HG03460 (cell line): ENCODE results near the gene NDUFB11.

ENCODE experiments used
- ATAC-seq: cut with Tn5 transposase; IDR thresholded peaks from one replicate; pipeline ENCODE4 v1.9.1; 2021; ENCODE audit not compliant: unreplicated experiment

Gene NDUFB11

DNA sequence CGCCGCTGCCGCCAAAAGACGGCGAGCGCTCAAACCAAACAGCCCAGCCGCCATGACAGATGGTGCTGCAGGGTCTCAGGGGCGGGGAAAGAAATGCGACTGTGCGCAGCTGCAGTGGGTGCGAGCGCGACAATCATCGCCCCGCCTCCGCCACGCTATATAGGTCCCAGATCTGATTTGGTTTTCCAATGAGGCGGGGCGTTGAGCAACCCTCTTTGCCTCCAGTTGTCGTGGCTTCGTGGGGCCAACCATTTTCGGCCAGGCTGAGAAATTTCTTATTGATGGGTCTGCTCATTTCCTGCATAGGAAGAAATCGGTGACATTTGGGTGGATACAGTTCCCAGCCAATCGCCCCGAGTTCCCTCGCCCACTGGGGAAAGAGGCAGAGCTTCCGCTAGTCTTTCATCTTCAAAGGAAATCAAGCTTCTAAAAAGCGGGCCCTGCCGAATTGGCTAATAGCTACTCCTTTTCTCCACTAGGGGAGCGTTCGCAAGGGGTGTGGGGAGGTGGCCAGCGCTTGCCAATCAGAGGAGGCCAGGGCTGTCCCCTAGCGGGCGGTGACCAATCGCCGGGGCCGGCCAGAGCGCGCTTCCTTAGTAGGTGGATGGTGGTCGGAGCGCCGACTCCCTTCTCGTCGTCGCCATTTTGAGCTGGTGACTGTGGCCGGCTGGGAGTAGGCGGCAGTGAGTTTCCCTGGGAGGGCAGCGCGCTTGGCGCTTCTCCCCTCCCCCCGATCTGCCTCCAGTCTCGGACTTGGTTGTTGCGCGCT, at the start of gene NDUFB11, which contains the start of gene RBM10:
NDUFB11 (minus strand) TSS at position 77 of the 769 bp plus-strand sequence; CDS start at position 54, 23 bp downstream.
RBM10 (plus strand) TSS at position 596 of the 769 bp plus-strand sequence. CDS start 2,261 bp downstream, outside the sequence.
- peak; percentile 89 for ATAC-seq

DNA sequence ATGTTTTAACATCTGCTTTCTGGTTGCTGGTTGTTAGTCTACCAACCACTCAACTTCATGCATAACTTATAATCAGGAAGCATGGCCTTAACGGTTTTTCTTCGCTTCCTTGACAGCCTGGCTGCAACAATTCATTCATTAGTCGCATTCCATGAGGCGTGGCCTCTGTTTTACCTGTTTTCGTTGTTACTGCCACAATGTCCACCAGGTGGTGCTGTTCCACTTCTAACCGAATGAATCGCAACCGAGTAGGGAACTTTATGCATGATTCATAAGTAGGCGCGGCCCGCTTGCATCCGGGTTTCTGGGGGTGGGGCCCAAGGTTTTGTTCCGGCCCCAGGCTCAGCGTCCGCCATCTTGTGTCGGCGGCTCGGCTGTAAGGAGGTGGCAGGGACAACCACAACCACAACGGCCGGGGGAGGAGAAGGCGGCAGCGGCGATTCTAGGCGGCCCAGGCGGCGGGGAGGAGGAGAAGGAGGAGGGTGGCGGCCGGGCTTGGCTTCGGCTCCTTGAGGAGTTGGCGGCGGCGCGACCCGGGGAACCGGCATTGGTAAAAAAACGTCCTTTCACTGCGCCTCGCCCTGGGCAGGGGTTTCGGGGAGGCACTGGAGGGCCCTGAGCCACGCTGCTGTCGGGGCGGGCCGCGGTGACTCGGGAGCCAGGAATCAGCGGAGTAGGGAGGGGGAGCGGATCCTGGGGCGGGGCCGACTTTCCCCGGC, 49.1 kb upstream of the NDUFB11 start, which contains the start of gene UBA1:
UBA1 (plus strand) TSS at position 355 of the 719 bp plus-strand sequence. CDS start 4,974 bp downstream, outside the sequence.
- peak; percentile 47 for ATAC-seq

DNA sequence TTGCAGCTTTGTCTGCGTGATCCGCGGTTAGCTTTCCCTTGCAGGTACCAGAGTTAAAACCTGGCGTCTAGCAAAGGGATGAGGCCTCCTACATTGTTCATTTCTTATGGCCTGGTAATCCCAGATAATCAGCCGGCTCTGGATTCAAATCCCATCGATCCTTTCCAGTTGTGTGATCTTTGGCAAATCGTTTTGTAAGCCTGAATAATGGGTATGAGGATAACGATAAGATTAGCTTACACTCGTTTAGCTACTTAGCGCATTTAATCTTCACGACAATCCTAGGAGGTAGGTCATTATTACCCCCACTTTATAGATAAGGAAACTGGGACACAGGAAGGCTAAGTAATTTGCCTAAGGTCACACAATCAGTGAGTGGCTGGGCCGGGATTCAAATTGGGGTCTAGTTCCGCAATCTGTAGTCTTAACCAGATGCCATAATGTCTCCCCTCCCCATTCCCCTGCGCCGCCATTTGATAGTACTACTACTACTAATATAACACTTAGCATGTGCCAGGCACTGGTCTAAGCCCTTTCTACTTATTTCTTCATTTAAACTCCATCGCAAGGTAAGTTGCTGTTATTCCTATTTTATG, 47.4 kb upstream of the NDUFB11 start:
- no peak for ATAC-seq

DNA sequence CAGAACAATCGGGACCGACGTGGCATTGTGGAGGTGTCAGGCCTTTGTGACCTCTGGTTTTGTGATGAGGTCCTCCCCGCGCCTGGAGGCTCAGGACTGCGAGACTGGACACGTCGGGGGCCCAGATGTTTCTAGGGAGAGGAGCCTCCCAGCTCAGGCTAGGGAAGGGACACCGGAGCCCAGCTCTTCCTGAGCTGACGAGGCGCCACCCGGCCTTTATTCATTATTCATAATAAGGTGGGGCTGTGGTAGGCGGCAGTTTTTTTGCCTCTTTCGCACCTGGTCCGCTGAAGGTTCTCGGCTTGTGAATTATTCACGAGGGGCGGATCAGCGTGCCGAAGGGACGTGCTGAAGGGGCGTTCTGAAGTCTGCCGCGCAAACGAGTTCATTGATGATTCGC, 46.8 kb upstream of the NDUFB11 start:
- ATAC-seq, result no peak

DNA sequence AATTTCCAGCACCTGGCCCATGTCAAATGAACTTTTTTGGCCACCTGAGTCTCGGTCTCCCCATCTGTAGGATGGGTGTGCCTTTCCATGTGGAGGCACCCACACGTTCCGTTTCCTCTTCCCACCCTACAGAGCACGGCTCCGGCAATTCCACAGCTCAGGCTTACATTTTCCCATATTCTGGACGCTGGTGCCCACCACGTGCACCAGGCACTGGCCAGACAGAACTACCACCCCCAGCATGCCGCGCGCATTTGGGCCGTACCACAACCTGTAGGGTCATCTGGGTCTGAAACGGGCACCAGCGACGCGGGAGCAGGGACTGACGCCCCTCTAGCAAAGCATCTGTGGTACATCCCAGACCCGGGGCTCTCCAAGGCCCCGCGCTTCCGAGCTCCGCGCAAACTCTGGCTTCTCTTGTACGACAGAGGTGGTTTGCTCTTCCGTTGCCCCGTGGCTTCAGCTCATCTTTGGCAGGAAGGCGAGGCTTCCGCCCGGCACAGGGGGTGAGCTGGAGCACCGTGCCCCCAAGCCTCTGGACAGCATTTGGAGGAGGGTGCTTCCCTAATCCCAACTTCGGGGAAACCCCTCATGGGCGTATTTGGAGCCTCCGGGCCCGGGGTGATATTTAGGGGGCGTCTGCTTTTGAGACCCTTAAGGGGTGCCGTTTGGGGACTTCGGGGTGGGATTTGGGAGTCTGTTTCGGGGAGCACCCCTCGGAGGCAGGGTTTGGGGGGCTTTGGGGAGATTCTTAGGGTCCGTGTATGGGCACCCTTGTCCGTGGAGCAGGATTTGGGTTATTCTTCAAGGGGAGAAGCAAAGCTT, 46.2 kb upstream of the NDUFB11 start:
- peak; percentile 70 for ATAC-seq

DNA sequence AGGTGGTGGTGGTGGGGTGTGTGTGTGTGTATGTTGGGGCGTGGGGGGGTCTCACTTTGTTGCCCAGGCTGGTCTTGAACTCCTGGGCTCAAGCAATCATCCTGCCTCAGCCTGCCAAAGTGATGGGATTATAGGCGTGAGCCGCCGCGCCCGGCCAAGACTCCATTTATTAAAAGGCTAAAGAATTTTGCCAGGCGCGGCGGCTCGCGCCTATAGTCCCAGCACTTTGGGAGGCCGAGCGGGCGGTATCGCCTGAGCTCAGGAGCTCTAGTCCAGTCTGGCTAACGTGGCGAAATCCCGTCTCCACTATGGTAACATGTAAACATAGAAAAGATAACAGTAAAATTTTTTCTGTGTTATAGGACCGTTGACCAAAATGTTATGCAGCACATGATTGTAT, 45.4 kb upstream of the NDUFB11 start:
- no peak for ATAC-seq

DNA sequence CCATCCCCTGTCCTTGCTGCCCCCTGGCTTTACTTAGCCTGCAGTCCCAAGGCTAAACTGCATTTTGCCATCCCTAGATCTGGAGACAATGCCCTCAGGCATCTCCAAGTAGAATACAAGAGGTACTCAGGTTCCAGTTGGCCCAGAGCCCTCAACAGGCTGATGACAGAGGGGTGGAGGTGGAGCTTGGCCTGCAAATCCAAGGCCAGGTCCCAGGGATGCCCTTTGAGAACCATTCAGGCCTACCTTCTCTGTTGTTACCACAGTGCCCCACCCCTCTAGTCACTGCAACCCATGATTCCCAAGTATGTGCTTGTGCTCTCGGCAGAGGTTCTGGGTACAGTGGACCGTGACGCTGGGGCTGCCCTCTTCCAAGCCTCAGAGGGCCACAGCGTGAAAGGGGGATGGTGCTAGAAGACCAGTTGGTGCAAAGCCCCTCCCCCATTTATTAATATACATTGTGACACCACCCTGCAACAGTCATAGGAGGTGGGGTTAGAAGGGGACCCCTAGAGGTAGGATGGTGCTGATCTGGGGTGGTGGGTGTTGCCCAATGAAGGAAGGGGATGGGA, 42.7 kb upstream of the NDUFB11 start:
- ATAC-seq, result no peak

DNA sequence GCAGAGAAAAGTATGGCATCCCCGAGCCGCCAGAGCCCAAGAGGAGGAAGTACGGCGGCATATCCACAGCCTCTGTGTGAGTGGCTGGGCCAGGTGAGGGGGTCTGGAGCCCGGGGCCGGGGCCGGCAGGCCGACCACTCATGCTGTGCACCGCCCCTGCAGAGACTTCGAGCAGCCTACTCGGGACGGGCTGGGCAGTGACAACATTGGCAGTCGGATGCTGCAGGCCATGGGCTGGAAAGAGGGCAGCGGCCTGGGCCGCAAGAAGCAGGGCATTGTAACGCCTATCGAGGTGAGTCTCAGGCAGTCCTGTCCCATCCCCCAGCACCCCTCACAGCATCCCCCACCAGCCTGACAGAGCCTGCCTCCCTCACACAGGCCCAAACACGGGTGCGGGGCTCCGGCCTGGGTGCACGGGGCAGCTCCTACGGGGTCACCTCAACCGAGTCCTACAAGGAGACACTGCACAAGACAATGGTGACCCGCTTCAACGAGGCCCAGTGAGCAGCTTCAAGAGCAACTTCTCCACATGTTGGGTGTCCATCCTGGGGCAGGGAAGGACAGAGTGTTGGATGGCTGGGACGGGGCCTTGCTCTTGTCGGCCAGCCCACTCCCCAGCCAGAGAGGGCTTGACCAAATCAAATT, 41.7 kb upstream of the NDUFB11 start:
- no peak for ATAC-seq

DNA sequence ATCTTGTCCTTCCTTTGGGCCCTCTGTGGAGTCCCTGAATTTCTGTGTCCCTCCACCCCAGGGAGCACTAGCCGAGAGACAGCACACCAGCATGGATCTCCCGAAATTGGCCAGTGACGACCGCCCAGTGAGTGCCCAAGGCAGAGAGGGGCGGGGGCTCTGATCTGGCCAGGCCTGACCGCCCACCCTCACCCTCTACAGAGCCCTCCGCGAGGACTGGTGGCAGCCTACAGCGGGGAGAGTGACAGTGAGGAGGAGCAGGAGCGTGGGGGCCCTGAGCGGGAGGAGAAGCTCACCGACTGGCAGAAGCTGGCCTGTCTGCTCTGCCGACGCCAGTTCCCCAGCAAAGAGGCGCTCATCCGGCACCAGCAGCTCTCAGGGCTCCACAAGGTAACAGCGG, 40.7 kb upstream of the NDUFB11 start:
- no peak for ATAC-seq

DNA sequence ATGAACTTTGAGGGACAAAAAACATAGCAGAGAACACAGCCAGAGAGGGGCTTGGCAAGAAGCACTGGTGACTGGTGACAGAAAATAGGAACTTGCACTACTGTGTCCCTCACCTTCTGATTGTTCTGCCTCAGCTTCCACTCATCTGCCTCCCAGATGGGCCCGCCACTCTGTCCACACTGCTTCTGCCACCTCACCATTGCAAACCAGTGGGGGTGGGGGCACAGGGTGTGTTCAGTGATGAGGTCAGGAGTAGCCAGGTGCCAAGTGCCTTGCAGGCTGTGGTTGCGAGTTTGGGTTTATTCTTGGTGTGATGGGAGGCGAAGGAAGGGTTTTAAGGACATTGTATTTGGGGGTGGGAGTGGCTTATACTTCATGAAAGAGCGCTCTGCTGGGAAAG, 40.0 kb upstream of the NDUFB11 start:
- no peak for ATAC-seq

DNA sequence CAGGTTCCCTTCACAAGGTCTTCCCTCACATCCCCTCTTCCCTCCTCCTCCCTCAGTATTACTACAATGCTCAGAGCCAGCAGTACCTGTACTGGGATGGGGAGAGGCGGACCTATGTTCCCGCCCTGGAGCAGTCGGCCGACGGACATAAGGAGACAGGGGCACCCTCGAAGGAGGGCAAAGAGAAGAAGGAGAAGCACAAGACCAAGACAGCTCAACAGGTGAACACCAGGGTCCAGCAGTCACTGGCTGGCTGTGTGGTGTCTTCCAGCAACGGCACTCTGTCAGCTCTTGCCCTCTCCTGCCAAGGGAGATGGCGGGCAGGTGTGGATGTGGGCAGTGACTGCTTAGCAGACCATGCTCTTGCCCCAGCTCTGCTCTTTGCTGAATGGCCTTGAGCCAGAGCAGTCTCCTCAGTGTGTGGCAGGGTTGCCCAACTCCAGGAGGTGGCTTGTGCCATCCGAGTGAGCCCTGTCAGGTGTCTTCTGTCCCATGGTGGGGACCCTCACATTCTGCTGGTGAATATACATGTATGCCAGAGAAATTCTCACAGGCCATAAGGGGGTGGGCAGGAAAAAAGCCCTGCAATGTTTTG, 37.7 kb upstream of the NDUFB11 start:
- no peak for ATAC-seq

DNA sequence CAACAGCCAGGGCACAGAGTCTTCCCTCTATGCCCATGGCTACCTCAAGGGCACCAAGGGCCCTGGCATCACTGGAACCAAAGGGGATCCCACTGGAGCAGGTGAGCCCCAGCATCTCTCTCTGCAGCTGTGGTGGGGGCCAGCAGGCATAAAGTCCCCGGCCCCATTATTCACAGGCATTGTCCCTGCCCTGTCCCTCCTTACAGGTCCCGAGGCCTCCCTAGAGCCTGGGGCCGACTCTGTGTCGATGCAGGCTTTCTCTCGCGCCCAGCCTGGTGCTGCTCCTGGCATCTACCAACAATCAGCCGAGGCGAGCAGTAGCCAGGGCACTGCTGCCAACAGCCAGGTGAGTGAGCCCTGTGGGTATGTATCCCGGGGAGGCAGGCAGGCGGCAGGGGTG, 36.8 kb upstream of the NDUFB11 start:
- ATAC-seq, result no peak

DNA sequence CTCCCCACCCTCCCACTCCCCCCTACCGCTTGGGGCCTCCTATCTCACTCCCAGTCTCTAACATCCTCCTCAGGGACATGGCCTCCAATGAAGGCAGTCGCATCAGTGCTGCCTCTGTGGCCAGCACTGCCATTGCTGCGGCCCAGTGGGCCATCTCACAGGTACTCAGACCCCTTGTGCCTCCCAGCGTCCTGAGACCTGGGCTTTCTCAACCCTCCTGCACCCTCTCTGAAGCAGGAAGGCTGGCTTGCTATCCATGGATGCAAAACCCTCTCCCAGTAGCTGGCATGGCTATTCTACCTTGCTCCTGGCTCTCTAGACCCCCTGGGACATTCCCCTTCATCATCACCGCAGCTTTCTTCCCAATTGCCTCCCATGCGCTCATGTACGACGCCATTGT, 35.8 kb upstream of the NDUFB11 start:
- no peak for ATAC-seq

DNA sequence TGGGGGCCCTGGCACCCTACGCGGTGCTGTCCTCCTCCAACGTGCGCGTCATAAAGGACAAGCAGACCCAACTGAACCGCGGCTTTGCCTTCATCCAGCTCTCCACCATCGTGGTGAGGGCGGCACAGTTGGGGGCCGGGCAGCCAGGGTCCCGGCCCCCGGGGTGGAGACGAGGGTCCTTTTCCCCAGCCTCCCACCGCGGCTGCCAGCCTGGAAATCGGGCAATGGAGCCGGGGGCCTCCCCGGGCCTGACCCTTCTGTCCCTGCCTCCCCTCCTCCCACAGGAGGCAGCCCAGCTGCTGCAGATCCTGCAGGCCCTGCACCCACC, 35.4 kb upstream of the NDUFB11 start:
- no peak for ATAC-seq

DNA sequence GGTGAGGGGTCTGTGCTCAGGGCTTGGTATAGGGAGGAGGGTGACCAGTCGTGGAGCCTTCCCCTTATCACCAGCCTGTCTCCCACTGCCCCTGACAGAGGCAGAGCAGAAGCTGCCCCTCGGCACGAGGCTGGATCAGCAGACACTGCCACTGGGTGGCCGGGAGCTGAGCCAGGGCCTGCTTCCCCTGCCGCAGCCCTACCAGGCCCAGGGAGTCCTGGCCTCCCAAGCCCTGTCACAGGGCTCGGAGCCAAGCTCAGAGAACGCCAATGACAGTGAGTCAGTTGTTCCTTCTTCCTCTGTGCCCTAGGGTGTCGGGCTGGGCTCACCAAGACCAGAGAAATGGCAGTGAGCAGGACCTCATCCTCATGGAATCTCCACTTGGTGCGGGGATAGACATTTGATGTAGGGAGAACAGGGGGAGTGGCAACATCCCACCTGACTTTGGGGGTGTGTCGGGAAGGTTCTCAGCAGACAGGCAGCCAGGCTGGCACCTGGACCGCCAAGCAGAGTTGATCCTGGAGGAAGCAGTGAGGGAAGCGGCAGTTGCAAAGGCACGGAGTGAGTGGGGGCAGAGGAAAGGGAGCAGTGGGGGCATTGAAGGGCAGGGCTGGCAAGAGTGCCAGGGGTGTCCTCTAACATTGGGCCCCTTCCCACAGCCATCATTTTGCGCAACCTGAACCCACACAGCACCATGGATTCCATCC, 34.9 kb upstream of the NDUFB11 start:
- no peak for ATAC-seq

DNA sequence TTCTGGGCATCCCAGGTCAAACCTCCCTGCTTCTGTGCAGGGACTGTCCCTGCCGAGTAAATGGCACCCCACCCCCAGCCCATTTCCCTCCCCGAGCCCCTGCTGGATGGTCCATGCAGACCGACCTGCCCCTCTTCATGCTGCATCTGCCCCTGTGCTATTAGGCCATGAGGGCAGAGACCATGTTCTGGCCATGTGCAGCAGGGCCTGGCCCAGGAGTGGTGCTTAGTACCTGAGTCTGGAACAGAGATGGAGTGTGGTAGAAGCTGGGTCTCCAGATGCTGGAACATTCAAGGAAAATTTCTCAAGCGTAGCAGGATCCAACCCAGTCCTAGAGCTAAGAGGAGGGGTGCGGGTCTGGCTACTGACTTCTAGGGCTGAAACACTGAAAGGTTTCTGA, 33.8 kb upstream of the NDUFB11 start:
- no peak for ATAC-seq

DNA sequence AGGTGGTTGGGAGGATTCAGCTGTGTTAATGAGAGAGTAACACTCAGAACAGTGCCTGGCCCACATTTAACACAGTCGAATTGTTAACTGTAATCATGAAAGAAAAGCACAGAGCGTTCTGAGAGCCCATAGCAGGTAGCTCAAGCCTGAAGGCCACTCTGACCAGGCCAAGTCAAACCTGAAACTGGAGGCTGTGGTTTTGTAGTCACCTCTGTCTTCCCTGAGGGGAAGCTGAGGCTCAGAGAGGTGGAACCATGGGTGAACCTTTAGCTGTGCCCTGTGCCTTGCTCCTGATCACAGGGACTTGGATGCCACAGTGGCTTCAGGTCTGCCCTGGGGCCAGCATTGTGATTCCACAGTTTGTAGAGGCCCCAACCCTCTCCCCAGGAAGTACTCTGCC, 32.6 kb upstream of the NDUFB11 start:
- no peak for ATAC-seq

DNA sequence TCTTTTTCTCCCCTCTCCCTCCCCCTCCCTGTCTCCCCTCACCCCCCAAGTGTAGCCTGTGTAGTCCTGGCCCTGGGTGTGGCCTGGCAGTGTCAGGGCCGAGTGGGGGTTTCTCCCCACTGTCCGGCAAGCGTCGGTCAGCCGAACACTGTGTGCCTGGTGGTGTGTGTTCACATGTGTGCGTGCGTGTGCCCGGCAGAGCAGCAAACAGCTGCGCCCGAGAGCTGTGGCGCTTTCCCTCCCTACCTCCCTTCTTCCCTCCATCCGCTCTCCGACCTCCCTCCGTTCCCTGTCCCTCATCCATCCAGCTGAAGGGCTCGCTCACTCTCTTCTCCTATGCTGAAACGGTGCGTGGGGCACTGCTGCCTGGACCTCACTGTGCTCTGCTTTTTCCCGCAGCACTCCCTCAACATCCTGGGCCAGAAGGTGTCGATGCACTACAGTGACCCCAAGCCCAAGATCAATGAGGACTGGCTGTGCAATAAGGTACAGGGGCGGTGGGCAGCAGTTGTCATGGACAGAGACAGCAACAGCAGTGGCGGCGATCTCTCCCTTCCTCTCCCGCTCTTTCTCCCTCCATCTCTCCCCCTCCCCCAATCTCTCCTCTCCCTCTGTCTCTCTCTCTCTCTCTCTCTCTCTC, 31.7 kb upstream of the NDUFB11 start:
- ATAC-seq, result no peak

DNA sequence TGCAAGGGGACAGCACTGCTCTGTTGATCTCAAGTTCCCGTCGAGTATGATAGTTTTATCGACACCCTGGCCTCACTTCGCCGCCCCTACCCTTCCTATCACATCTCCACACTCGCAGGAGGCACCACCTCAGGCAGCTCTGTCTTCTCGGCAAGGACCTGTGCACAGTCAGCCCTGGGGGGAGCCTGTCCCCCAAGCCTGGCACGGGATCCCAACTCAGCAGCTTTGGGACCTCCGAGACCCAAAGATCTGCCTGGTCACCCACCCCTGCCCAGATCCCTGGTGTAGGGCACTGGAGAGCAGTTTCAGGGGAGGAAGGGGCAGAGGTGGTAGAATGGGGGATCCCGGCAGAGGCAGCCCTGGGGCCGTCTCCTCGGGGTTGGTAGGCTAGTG, 31.1 kb upstream of the NDUFB11 start:
- no peak for ATAC-seq
